ENCODE measurements around the gene SMAD6. TPM values are rescaled to one million over a fixed set of nuclear protein-coding genes. Genes with fewer than 3 reads are reported as not detected.
A peak's percentile ranks its signal among the peaks of the same experiment; 100 is the strongest.

Gene SMAD6
- total and polyA plus RNA-seq, 9 of the 15 experiments (the other 6 are each of a cell fraction or from before 2014, with no cell fraction given): 0.10 to 15.5 (median 3.7) TPM

DNA sequence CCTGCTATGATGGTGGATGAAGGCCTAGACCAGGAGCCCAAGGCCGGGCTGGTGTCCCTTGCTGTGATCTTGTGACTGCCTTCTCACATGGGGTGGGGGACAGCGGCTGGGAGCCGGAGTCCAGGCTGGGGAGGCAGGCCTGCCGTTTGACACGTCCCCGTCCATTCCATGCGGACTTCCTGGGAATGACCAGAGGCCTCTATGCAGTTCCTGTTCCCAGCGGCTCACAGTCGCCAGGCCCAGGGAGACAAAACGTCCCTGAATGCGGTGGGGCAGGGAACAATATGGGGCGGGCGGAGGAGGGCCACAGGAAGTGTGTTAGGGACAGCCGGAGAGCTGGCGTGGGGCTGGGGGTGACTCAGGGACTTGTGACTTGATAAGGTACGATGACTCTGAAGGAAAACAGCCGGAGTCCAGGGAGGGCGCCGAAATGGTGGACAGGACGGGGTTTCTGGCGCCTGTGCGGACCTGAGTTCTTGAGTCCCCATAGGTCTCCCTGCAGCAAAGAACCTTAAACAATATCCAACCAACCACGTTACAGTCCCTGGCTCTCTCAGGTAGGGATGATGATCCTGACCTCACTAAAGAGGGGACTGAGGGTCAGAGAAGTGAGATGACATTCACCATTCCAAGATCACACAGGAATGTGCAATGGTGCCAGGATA, 40.5 kb upstream of the SMAD6 start (continued):
- 0 out of 2 replicates have a peak, but pooled peaks have one; percentile 53 for TF ChIP-seq ERF (CRISPR knock-in tag; IDR thresholded peaks at IDR 0.05)
- TF ChIP-seq, protein P1, sequence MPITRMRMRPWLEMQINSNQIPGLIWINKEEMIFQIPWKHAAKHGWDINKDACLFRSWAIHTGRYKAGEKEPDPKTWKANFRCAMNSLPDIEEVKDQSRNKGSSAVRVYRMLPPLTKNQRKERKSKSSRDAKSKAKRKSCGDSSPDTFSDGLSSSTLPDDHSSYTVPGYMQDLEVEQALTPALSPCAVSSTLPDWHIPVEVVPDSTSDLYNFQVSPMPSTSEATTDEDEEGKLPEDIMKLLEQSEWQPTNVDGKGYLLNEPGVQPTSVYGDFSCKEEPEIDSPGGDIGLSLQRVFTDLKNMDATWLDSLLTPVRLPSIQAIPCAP (CRISPR knock-in tag; IDR thresholded peaks at IDR 0.05; ENCODE audit: borderline replicate concordance): no peak
- peak; percentile 20; a peak in 3 of 4 replicates for TF ChIP-seq RAD21 (CRISPR knock-in tag; conservative IDR thresholded peaks at IDR 0.05 in 1 of 2, IDR thresholded peaks at IDR 0.05 in 1 of 2)
- TF ChIP-seq, protein P2, sequence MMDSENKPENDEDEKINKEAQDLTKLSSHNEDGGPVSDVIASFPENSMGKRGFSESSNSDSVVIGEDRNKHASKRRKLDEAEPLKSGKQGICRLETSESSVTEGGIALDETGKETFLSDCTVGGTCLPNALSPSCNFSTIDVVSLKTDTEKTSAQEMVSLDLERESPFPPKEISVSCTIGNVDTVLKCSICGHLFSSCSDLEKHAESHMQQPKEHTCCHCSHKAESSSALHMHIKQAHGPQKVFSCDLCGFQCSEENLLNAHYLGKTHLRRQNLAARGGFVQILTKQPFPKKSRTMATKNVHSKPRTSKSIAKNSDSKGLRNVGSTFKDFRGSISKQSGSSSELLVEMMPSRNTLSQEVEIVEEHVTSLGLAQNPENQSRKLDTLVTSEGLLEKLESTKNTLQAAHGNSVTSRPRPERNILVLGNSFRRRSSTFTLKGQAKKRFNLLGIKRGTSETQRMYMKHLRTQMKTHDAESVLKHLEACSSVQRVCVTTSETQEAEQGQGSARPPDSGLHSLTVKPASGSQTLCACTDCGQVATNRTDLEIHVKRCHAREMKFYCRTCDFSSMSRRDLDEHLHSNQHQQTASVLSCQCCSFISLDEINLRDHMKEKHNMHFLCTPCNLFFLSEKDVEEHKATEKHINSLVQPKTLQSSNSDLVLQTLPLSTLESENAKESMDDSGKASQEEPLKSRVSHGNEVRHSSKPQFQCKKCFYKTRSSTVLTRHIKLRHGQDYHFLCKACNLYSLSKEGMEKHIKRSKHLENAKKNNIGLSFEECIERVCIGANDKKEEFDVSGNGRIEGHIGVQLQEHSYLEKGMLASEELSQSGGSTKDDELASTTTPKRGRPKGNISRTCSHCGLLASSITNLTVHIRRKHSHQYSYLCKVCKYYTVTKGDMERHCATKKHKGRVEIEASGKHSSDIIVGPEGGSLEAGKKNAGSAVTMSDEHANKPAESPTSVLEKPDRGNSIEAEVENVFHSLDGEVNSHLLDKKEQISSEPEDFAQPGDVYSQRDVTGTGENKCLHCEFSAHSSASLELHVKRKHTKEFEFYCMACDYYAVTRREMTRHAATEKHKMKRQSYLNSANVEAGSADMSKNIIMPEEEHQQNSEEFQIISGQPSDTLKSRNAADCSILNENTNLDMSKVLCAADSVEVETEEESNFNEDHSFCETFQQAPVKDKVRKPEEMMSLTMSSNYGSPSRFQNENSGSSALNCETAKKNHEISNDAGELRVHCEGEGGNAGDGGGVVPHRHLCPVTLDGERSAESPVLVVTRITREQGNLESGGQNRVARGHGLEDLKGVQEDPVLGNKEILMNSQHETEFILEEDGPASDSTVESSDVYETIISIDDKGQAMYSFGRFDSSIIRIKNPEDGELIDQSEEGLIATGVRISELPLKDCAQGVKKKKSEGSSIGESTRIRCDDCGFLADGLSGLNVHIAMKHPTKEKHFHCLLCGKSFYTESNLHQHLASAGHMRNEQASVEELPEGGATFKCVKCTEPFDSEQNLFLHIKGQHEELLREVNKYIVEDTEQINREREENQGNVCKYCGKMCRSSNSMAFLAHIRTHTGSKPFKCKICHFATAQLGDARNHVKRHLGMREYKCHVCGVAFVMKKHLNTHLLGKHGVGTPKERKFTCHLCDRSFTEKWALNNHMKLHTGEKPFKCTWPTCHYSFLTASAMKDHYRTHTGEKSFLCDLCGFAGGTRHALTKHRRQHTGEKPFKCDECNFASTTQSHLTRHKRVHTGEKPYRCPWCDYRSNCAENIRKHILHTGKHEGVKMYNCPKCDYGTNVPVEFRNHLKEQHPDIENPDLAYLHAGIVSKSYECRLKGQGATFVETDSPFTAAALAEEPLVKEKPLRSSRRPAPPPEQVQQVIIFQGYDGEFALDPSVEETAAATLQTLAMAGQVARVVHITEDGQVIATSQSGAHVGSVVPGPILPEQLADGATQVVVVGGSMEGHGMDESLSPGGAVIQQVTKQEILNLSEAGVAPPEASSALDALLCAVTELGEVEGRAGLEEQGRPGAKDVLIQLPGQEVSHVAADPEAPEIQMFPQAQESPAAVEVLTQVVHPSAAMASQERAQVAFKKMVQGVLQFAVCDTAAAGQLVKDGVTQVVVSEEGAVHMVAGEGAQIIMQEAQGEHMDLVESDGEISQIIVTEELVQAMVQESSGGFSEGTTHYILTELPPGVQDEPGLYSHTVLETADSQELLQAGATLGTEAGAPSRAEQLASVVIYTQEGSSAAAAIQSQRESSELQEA (IDR thresholded peaks at IDR 0.05; ENCODE audit: low read depth): no peak
- TF ChIP-seq E2F3 (CRISPR knock-in tag; IDR thresholded peaks at IDR 0.05): peak; percentile 10; the same call in 1 of the 2 replicates
- no peak for TF ChIP-seq CBX8 (IDR thresholded peaks at IDR 0.05; ENCODE audit: borderline replicate concordance, extremely low read depth, low read depth, low read length, poor library complexity, severe bottlenecking)
- TF ChIP-seq ZSCAN32 (CRISPR knock-in tag; IDR thresholded peaks at IDR 0.05): 0 out of 2 replicates have a peak, but pooled peaks have one; percentile 9
- peak; percentile 49 for TF ChIP-seq CHD4 (IDR thresholded peaks at IDR 0.05; ENCODE audit: insufficient read depth, insufficient replicate concordance, low read depth, low read length, poor library complexity, severe bottlenecking)
- peak; percentile 90 for TF ChIP-seq TOE1 (IDR thresholded peaks at IDR 0.05; ENCODE audit: borderline replicate concordance)
- no peak for TF ChIP-seq TOE1 (CRISPR knock-in tag; IDR thresholded peaks at IDR 0.05; ENCODE audit: borderline replicate concordance, low read depth)
- no peak for TF ChIP-seq ATF1 (CRISPR knock-in tag; IDR thresholded peaks at IDR 0.05)
- peak; percentile 47 for TF ChIP-seq ATF1 (tag; IDR thresholded peaks at IDR 0.05)
- no peak for TF ChIP-seq KDM2B (CRISPR knock-in tag; IDR thresholded peaks at IDR 0.05)
- TF ChIP-seq BMI1 (IDR thresholded peaks at IDR 0.05; ENCODE audit: low read length): no peak
- TF ChIP-seq CHCHD3 (CRISPR knock-in tag; IDR thresholded peaks at IDR 0.05): no peak
- TF ChIP-seq NR4A1 (CRISPR knock-in tag; IDR thresholded peaks at IDR 0.05): 0 out of 2 replicates have a peak, but pooled peaks have one; percentile 63
- TF ChIP-seq NR4A1 (tag; IDR thresholded peaks at IDR 0.05): 0 out of 2 replicates have a peak, but pooled peaks have one; percentile 41

Measured in K562 (cell line).